GM19240 (cell line): ENCODE measurements around the gene CDC20.
"Not testable (repeated sequence)": the region's sequence is repeated elsewhere in the genome, so short reads cannot be mapped to it uniquely, and the experiment has no call there.

Experiments used
- DNase-seq: peaks from one replicate; pipeline ENCODE4 v3.0.0; 2011; ENCODE audit warnings: low spot score; ENCODE audit not compliant: insufficient read length

CDC20 gene

DNA sequence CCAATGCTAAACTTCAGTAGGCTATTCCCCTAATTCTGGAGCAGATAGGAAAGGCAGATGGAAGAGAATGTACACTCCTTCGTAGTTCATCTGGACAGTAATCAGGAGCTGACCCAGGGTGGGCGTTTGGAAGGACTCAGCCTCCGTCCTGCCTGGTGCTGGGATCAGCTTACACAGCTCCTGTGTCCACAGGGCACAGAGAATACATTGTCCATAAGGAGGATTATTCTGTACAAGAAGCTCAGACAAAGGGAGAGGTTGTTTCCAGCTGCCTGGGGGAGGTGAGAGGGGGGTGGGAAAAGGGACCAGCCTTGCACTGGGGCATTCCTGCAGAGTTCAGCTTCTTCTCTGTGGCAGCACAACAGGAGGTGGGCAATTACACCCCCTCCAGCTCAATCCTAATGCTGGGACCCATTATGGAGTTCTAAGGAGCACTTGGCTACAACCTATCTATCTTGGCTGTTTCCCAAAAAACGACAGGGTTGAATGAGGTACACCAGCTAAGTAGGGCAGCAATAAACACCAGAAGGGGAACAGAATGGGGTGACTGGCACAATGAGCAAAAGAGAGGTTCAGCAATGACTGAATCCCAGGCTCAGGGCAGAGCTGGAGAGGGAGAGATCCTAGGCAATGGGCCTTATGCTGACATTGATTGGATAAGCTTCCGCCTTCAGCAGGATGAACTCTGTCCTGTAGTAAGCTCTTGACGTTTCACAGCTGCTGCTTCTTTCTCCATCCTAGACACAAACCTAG, 23.4 kb downstream of the CDC20 start:
- DNase-seq: no peak

DNA sequence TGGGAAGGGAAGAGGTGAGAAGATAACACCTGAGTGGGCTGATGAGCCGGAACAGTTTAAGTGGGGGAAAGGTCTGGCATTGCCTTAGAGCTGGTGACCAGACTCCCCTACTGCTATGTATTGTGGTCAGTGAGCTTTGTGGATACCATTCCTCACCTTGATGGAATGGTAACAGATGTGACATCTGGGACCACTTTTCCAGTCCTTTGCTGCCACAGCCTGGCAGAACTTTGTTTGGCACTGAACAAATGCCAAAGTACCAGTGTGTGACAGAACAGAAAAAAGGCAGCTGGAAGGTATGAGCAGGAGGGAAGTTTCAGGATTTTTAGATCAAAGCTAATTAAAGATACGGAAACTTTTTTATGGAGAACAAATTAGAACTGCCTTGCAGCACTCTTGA, 24.7 kb downstream of the CDC20 start:
- DNase-seq: no peak

DNA sequence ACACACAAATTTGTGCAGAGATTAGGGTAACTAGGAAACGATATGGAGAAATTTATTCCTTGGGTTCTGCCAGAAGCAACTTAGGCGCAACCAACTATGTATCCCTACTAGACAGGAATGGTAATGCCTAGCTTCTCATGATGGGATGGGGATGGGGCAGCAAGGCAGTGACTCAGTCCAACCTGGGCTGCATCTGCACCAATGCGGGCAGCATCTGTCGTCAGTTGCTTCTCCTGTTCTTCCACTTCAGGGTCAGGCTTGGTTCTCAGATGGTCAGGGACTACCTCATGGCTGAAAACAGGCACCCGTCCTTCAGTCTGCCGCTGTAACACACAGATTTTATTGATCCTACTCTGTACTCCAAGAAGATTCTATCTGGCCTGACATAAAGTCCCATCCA, 27.9 kb downstream of the CDC20 start:
- no peak for DNase-seq

DNA sequence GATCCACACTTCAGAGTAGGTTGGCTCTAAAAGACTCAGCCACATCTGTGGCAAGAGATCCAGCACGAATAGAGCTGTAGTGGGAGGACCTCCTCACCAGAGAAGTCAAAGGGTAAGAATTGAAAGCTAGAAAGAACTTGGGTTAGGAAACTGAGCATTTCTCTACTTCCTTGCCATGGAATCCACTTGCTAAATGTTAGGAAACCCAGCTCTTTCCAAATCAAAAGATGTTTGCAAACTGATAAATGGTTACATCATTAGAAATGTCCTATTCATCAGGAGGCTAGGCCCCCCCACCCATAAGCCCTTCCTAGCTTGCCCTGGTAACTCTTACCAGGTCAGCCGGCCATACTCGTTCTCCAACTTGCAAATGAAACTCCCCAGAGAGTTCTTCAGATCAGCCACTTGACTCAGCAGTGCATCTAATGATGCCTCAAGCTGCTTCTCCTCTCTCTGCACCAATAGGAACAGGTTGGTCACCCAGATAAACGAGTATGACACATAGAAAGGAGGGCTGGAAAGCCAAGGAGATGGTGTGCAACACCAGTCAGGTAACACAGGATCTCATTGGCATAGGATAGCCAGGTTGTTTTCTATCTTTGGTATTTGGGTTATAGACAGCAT, 29.3 kb downstream of the CDC20 start:
- no peak for DNase-seq

DNA sequence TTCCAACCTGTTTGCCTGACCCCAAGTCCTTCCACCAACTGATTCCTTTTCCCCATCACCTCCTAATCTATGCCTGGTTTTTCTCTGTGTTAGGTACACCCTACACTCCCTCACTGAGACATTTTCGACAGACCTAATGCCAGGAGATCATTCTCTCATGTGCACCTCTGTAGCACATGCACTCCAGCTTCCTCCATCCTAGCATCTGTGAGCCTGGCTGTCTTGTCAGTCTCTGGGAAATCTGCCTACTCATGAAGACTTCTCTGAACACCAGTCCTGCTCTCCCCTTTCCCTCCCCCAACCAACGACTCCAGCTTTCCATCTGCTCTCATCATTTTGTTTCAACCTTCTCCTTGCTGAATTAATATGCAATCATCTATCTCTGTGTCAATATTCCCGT, 29.8 kb downstream of the CDC20 start:
- DNase-seq: no peak

DNA sequence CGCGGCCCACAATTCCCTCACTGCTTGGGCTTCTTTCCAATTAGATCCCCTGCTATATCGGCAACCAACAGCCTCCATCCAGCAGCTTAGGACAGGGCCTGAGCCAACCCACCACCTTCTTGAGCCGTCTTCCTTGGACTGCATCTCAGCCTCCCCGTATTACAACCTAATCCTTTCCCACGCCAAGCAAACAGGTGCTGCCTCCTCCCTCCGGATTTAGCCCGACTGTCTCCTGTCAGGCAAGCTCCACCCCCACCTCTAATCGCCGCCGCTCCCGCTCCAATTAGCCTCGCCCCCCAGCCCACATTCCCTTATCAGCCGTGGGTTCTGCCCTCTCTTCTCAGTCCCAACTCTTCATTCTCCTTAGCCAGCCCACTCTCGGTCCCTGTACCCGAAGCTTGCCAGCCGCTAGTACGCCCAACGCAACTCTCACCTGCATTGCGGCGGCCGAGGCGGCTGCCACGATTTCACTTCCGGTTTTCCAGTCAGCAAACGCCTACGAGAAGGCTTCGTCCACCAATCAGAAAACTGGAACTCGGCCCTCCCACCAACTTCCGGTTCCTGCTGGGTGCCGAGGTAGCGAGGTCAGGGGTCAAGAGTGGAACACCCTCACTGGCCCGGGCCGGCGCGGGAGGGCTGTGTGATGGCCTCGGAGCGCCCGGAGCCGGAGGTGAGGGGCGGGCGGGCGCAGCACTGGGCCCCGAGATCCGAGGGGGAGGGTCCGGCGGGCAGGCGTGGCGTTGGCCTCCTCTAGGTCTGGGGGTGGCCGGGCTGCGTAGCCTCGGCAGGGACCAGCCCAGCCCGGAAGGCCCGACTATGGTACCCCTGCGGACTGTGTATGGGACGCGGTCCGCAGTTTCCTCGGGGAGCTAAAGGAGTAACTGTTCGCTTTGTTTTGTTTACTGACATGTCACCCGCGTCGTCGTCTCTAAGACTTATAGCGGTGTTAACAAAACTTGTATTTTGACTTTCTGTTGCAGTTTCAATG, 30.8 kb downstream of the CDC20 start, which contains the start of the genes MED8 and SZT2:
TSS of gene MED8 (minus strand) at position 475 of the 988 bp plus-strand sequence. CDS start at position 439, 36 bp downstream.
TSS of gene SZT2 (plus strand) at position 574 of the 988 bp plus-strand sequence. CDS start at position 644, 70 bp downstream.
- DNase-seq: peak; percentile 88

DNA sequence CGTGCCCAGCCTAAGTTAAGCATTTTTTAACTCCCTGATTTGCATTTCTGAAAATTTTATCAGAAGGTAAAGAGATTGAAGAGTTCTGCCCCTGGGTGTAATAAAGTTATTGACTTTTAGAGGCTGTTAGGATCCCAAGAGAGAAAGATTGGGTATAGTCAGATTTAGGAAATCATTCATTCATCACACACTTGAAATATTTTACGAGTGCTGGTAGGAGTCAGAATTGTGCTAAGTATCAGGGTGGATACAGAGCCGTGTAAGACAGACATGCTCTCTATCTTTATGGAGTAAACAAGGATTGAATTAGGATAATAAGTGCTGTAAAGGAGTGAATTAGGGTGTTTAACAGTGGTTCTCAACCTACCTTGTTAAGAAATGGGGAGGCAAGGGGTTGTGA, 33.9 kb downstream of the CDC20 start:
- no peak for DNase-seq

DNA sequence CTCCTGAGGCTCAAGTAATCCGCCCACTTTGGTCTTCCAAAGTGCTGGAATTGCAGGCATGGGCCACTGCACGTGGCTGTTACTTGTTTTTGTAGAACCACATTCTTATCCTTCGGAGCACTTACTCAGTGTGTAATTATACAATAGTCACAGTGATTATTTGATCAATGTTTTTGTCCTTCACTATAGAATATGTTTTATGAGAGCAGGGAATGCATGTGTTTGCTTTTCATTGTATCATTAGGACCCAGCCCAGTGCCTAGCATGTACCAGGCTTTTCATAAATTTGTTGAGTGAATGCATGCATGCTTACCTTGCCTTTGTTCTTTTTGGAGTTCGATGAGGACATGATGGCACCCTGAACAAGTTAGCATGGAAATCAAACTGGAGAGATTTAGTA, 36.7 kb downstream of the CDC20 start:
- DNase-seq: no peak

DNA sequence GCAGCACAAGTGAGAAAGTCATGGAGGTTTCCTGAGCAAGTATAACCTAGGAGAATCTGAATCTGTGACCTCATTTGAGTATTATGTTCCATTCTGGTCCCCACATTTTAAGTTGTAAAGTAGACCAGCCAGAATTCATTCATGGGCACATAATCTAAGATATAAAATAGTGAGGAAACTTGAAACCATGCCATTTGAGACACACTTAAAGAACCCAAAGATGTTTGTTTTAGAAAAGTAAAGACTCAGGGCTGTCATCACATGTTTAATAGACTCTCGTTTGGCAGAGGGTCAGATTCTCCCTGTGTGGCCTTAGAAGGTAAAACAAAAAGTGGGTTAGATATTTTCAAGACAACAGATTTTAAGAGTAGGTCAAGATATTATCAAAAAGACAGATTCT, 37.3 kb downstream of the CDC20 start:
- no peak for DNase-seq

DNA sequence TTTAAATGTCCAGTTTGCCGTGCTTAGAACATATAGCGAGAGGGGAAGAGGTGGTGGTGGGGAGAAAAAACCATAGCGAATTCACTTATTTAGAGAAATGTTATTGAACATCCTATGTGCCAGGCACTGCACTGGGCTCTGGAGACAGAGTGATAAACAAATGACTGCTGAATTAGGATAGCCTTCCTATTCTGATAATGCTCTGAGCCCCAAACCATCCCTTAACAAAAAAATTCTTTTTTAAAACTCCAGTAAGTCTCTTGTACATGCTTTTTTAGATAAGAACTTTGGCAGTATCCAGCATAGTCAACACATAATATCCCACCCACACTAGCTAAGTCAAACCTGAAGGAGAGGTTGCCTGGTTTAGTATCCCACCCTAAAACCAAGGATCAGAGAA, 39.4 kb downstream of the CDC20 start:
- DNase-seq: no peak

DNA sequence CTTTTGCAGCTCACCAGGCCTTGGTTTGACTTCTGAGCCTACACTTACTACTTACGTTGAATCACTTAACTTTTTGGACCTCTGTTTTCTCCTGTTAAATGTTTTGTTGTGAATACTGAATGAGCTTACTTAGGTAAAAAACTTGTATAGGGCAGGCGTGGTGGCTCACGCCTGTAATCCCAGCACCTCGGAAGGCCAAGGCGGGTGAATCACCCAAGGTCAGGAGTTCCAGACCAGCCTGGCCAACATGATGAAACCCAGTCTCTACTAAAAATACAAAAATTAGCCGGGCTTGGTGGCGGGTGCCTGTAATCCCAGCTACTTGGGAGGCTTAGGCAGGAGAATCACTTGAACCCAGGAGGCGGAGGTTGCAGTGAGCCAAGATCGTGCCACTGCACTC, 41.7 kb downstream of the CDC20 start:
- not testable (repeated sequence) for DNase-seq

DNA sequence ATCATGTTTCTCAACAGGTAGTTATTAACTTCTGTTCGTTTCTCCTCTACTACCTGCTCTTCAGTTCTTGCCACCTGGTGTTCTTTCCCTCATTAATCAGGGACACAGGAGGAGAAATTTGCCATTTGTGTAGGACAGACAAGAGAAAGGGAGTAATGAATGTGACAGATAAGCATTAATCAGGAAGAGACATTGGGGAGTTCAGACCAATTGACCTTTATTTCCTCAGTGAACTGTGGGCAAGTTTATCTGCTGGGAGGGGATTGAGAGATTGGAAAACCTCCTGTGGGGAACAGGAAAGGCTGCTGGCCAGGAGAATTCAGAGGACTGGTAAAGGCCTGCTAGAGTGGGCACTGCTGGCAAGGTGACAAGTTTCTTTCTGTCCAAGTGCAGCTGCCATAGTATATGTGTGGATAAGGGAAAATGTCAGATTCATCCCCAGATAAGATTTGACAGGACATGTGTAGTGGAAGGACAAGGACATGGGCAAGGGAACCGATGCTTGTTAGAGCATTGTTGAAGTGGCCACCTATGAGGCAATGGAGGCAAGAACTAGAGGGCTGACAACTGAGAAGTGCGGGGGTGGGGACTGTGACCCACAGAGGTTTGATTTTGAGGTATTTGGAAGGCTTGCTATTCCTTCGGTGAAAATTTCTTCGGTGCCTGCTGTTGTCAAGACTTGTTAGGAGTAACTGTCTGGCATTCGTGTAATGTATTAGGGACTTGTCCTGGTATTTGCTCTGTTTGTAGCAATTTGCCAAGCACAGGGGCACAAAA, 43.5 kb downstream of the CDC20 start:
- DNase-seq: no peak

DNA sequence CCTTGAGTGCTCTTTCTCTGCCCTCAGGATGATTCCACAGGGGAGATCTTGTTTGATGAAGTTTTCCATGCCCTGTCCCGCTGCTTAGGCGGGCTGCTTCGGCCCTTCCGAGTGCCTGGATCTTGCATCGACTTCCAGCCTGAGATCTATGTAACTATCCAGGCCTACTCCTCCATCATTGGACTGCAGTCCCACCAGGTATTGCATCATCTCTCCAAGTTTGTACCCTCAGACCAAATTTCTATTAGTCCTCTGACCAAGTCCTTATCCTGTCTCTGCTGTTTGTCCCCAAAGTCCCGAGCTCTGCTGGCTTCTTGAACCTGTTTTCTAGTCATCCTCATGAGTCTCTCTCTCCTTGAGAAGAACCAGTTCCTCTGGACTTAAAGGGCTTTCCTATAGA, 45.6 kb downstream of the CDC20 start:
- DNase-seq: no peak

DNA sequence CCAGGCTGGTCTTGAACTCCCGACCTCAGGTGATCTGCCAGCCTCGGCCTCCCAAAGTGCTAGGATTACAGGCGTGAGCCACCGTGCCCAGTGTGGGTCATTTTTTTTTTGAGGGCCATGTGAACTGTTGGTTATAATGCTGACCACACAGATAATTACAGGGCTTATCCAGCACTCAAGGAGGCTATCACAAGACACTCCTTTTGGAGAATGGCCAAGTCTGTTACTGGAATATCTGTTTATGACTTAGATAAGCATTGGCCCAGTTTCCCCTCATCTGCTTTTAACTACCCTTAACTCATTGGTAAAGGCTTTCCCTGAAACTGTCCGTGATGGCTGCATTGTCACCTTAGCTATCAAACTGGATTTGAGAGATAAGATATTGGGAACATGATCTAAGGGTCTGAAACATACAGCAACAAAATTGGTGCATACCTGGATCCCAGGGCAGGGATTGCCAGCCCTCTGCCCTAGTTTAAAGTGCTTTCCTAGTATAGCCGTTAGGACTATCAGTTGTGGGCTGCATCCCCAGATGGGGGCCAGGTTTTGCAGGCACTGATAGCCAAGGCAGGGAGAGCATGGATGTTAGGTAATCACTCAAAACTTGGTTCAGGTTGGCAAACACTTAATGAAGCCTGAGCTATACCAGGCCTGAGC, 46.6 kb downstream of the CDC20 start:
- DNase-seq: no peak

DNA sequence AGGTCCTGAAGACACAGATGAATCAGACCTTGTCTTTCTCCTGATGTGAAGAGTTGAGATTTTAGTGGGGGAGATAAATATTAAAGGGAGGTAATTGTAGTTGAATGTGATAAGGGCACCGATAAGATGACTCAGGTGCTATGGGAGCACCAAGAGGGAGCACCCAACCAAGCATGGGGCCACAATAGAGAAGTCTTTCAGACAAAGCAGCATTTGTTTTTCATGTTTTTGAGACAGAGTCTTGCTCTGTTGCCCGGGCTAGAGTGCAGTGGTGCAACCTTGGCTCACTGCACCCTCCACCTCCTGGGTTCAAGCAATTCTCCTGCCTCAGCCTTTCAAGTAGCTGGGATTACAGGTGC, 47.1 kb downstream of the CDC20 start:
- DNase-seq: no peak

DNA sequence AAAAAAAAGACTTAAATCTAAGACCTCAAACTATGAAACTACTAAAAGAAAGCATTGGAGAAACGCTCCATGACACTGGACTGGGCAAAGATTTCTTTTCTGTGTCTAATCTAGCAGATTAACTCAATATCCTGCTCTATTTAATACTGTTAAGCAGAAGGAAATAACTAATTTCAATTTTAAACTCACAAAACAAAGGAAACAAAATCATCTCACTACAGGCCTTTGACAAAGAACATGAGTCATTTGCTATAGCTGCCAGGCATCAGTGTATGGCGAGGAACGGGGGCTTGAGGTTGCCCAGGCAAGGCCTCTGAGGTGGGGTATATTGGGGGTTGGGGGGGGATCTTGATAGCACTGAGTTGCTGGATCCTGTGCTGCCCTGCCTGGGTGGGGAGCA, 51.8 kb downstream of the CDC20 start:
- no peak for DNase-seq
